Measurements from ENCODE around the gene BCL6B.

DNA sequence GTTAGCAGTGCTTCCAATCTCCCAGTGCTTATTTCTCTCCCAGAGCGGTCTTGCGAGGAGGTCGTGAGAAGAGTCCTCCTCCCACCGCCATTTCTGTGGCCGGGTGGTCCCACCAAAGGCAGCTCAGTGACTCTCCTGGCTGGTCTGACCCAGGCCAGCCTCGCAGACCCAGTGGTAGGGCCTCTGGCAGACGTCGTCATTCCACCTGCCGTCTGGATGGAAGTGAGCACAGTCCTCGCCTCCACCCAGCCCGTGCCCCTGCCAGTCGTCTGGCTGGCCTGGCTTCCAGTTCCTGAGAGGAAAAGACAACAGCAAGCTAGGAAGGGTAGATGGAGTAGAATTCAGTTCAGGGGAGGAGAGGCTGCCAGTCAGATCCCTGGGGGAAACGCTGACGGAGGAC lies 52.1 kb downstream of the BCL6B start:
- TF ChIP-seq, protein P1, sequence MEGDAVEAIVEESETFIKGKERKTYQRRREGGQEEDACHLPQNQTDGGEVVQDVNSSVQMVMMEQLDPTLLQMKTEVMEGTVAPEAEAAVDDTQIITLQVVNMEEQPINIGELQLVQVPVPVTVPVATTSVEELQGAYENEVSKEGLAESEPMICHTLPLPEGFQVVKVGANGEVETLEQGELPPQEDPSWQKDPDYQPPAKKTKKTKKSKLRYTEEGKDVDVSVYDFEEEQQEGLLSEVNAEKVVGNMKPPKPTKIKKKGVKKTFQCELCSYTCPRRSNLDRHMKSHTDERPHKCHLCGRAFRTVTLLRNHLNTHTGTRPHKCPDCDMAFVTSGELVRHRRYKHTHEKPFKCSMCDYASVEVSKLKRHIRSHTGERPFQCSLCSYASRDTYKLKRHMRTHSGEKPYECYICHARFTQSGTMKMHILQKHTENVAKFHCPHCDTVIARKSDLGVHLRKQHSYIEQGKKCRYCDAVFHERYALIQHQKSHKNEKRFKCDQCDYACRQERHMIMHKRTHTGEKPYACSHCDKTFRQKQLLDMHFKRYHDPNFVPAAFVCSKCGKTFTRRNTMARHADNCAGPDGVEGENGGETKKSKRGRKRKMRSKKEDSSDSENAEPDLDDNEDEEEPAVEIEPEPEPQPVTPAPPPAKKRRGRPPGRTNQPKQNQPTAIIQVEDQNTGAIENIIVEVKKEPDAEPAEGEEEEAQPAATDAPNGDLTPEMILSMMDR (IDR thresholded peaks at IDR 0.05): no peak
- no peak for TF ChIP-seq POLR2AphosphoS5 (IDR thresholded peaks at IDR 0.05)

All from gastroesophageal sphincter (tissue), 3 donors.